GM23338 (cell line): ENCODE results near the gene ESPNL. TPM values are rescaled to one million over a fixed set of nuclear protein-coding genes. Genes with fewer than 3 reads are reported as not detected.

Source experiments
- CTCF ChIP-seq, 2 experiments: fragments of 200-600 bp in 1 of 2; sonication (generic) in 1 of 2; conservative IDR thresholded peaks; 2 replicates each; pipeline versions ENCODE4 v1.5.1 to v1.6.1; 2016 to 2017; ENCODE audit warnings: antibody characterized with exemption in 2 of 2, low read depth in 2 of 2, mild to moderate bottlenecking in 2 of 2, moderate library complexity in 1 of 2
- EZH2 ChIP-seq: fragments of 200-600 bp; sonication (generic); IDR thresholded peaks from one replicate; pipeline ENCODE4 v1.8.0; 2017; ENCODE audit warnings: antibody characterized with exemption, mild to moderate bottlenecking, low read depth; ENCODE audit not compliant: unreplicated experiment
- EZH2phosphoT487 ChIP-seq: fragments of 200-600 bp; sonication (generic); IDR thresholded peaks from one replicate; pipeline ENCODE4 v1.8.1; 2018; ENCODE audit warnings: antibody characterized with exemption; ENCODE audit not compliant: unreplicated experiment
- JUNB ChIP-seq: IDR thresholded peaks from one replicate; pipeline ENCODE4 v1.6.1; 2016; ENCODE audit warnings: antibody characterized with exemption; ENCODE audit not compliant: unreplicated experiment
- POLR2AphosphoS5 ChIP-seq: IDR thresholded peaks from 2 replicates; pipeline ENCODE4 v1.6.1; 2016; ENCODE audit warnings: antibody characterized with exemption, low read depth
- STAT1 ChIP-seq: IDR thresholded peaks from one replicate; pipeline ENCODE4 v1.6.1; 2016; ENCODE audit warnings: antibody characterized with exemption; ENCODE audit not compliant: unreplicated experiment
- ZNF331 ChIP-seq: fragments of 250-450 bp; sonication (Bioruptor Pico); IDR thresholded peaks from 2 replicates; pipeline ENCODE4 v1.5.0; 2020; ENCODE audit warnings: low read depth, mild to moderate bottlenecking, moderate library complexity
- ZNF462 ChIP-seq: fragments of 250-450 bp; sonication (Bioruptor Pico); IDR thresholded peaks from 2 replicates; pipeline ENCODE4 v1.5.0; 2020; ENCODE audit warnings: mild to moderate bottlenecking, moderate library complexity
- polyA plus RNA-seq: library from polyadenylated mRNA; unstranded; fragments of >200 nt; fragmentation: Nextera tagmentation; extraction: Ambion mirVana; gene quantifications from 2 replicates; pipeline ENCODE4 v1.2.1, GENCODE V29; 2016
- total RNA-seq: library from RNA; depleted of rRNA; stranded (reverse); fragments of >200 nt; shearing (Covaris generic); gene quantifications from 2 replicates; pipeline ENCODE4 v1.2.3, GENCODE V29; 2014

The ESPNL gene
- total and polyA plus RNA-seq, 2 experiments from 2014 or later: 0.44 to 3.1 TPM

GRCh38 chr2:238117199-238118154 is 17.3 kb downstream of the ESPNL start (continued):
- TF ChIP-seq ZNF462 (CRISPR knock-in tag) (no peak), POLR2AphosphoS5 (no peak), STAT1 (no peak), EZH2phosphoT487 (no peak), CTCF (conservative IDR thresholded peaks at IDR 0.05; ENCODE audit: low read depth in 2 of 2) (no peak), ZNF331 (no peak), EZH2 (no peak), JUNB (no peak)
